Fibroblast of pulmonary artery (primary cell): ENCODE measurements around the gene TXNDC8.
A peak's percentile ranks its signal among the peaks of the same experiment; 100 is the strongest.

Experiments
- DNase-seq: peaks from one replicate; pipeline ENCODE4 v3.0.0-alpha.2; 2010; ENCODE audit warnings: low read depth
- H3K4me3 ChIP-seq: replicated peaks from 2 replicates; pipeline ENCODE4 v1.5.1; 2011; ENCODE audit warnings: low read depth, mild to moderate bottlenecking, control low read depth, low read length, moderate library complexity
- TF ChIP-seq, protein P1 (sequence below): IDR thresholded peaks from 2 replicates; pipeline ENCODE4 v1.5.1; 2011; ENCODE audit warnings: mild to moderate bottlenecking, control low read depth, low read length, inconsistent platforms; ENCODE audit errors: missing control alignments

TXNDC8 gene

GRCh38 chr9:110329639-110330230 is 7.9 kb downstream of the TXNDC8 start:
- H3K4me3 ChIP-seq = no peak overlapping the region
- DNase-seq = no peak
- TF ChIP-seq, protein P1, sequence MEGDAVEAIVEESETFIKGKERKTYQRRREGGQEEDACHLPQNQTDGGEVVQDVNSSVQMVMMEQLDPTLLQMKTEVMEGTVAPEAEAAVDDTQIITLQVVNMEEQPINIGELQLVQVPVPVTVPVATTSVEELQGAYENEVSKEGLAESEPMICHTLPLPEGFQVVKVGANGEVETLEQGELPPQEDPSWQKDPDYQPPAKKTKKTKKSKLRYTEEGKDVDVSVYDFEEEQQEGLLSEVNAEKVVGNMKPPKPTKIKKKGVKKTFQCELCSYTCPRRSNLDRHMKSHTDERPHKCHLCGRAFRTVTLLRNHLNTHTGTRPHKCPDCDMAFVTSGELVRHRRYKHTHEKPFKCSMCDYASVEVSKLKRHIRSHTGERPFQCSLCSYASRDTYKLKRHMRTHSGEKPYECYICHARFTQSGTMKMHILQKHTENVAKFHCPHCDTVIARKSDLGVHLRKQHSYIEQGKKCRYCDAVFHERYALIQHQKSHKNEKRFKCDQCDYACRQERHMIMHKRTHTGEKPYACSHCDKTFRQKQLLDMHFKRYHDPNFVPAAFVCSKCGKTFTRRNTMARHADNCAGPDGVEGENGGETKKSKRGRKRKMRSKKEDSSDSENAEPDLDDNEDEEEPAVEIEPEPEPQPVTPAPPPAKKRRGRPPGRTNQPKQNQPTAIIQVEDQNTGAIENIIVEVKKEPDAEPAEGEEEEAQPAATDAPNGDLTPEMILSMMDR = no peak

GRCh38 chr9:110328763-110329162 is 8.9 kb downstream of the TXNDC8 start:
- H3K4me3 ChIP-seq = no peak overlapping the region
- DNase-seq = no peak
- TF ChIP-seq, protein P1 = no peak

DNA sequence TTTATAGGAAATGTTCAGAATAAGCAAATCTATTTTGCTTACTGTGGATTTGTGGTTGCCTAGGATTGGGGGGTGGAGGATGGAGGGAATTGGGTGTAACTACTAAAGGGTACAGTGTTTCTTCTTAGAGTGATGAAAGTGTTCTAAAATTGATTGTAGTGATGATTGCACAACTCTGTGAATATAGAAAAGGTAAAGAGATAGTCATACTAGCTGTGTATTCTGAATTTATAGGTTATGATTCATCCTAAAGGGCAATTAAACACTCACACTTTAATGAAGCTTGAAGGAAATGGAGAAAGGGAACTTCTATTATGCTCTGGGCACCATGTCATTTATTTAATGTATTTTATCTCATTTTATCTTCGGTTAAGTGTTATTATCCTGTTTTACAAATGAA is 9.9 kb downstream of the TXNDC8 start:
- H3K4me3 ChIP-seq = no peak overlapping the region
- TF ChIP-seq, protein P1 = no peak

DNA sequence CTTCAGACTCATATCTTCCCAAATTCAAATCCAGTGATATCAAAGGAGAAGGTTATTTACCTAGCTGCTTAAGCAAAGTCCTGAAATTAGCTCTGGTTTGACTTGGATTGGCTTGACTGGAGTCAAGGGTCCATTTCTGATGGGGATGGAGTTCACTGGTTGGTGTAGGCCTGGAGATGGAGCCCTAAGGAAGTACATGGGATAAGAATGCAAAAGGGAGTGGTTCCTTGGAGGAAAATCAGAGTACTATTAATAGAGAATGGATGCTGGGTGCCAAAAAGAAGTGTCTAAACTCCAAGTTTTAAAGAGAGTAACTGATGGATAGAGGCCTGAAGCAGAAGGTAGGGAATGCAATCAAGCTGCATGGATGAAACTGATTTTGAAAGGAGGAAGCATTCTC is 13.8 kb downstream of the TXNDC8 start:
- no peak for DNase-seq
- TF ChIP-seq, protein P1 = no peak
- no peak overlapping the region for H3K4me3 ChIP-seq

More for the DNA sequence above, 9.9 kb downstream of the TXNDC8 start:
- DNase-seq = no peak

- H3K4me3 ChIP-seq = no peak overlapping the region
- TF ChIP-seq, protein P1 = no peak
- DNase-seq = peak; percentile 54
Measured at GRCh38 chr9:110320651-110321445, 16.8 kb downstream of the TXNDC8 start.

DNA sequence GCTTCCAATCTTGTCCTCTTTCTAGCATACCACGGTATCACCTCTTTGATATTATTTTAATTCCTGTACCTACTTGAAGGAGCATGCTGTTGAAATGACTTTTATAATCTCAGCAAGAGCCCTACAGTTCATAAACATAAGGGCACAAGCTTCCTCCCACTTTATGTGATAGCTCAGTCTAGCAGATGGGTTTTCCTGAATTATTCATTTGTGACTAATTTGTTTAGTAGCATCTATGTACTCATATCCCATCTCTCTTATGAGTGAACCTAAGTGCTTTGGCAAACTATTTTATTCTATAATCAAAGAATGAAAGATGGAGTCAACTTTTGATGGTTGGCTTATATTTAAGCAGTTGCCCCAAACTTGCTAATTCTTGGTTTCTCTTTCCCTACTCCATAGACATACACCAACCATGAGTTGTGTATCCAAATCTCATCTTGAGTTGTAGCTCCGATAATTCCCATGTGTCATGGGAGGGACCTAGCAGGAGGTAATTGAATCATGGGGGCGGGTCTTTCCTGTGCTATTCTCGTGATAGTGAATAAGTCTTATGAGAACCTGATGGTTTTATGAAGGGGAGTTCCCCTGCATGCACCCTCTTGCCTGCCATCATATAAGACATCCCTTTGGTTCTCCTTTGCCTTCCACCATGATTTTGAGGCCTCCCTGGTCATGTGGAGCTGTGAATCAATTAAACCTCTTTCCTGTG is 17.7 kb downstream of the TXNDC8 start:
- no peak overlapping the region for H3K4me3 ChIP-seq
- no peak for DNase-seq
- TF ChIP-seq, protein P1 = no peak
